22Rv1 (cell line): ENCODE measurements around the gene CHD9NB.

ENCODE experiments used
- CTCF ChIP-seq: fragments of 450-650 bp; IDR thresholded peaks from 2 replicates; pipeline ENCODE4 v1.5.1; 2017; ENCODE audit warnings: mild to moderate bottlenecking
- ZFX ChIP-seq: fragments of 450-650 bp; IDR thresholded peaks from 2 replicates; pipeline ENCODE4 v1.6.1; 2017; ENCODE audit warnings: antibody characterized with exemption, borderline replicate concordance

DNA sequence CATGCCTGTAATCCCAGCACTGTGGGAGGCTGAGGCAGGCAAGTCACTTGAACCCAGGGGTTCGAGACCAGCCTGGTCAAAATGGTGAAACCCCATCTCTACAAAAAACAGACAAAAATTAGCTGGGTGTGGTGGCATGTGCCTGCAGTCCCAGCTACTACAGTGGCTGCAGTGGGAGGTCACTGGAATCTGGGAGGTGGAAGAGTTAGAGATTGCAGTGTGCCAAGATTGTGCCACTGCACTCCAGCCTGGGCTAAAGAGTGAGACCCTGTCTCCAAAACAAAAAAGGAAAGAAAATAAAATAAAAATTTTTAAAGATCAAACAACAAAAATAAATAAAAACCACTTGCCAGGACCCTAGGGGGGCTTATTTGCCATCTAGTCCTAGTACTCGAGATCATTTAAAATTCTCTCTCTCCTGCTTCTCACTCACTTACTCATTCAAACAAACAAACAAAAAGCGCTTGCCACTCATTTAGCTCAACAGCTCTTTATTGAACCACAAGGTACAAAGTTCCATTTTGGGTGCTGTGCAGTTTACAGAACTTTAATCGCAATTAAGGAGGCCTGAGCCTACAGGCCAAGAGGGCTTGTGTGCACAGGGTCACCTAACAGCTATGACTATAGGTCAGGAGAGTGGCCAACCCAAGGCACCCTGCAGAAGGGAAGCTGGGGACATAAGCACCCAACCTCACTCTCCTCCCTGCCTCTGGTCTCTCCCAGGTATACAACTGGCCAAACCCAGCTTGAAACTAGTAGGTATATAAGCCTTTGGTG lies 4.4 kb downstream of the CHD9NB start:
- no peak for TF ChIP-seq CTCF
- no peak for TF ChIP-seq ZFX
